Right cardiac atrium (tissue), 5 donors: Measurements from ENCODE around the gene HOXB2. TPM values are rescaled to one million over a fixed set of nuclear protein-coding genes. Genes with fewer than 3 reads are reported as not detected.
"Not testable (repeated sequence)": the region's sequence is repeated elsewhere in the genome, so short reads cannot be mapped to it uniquely, and the experiment has no call there.

ENCODE experiments used
- ATAC-seq, 2 donors: fragments of 200-7000 bp; cut with Tn5 transposase; one replicate each; pipeline versions ENCODE4 v1.8.0 to v1.9.1; 2020; ENCODE audit warnings: moderate library complexity in 2 of 2, mild to moderate bottlenecking in 1 of 2
- DNase-seq, 3 donors: peaks; one replicate each; pipeline ENCODE4 v3.0.0-alpha.2; 2020
- H3K27ac ChIP-seq: one replicate; pipeline ENCODE4 v1.5.1; 2013; ENCODE audit warnings: mild to moderate bottlenecking, low read length, control low read depth, moderate library complexity
- H3K27me3 ChIP-seq: one replicate; pipeline ENCODE4 v1.6.1; 2013; ENCODE audit not compliant: control insufficient read depth, insufficient read depth
- H3K4me1 ChIP-seq: one replicate; pipeline ENCODE4 v1.6.1; 2013; ENCODE audit warnings: low read length; ENCODE audit not compliant: control insufficient read depth, insufficient read depth
- H3K4me3 ChIP-seq: one replicate; pipeline ENCODE4 v1.5.1; 2013; ENCODE audit warnings: low read length, control low read depth
- H3K9me3 ChIP-seq: one replicate; pipeline ENCODE4 v1.6.1; 2013; ENCODE audit warnings: low read length; ENCODE audit not compliant: control insufficient read depth
- WGBS: extraction: QIAGEN DNeasy Blood & Tissue Kit; methylation state at CpG from one replicate; pipeline ENCODE4 v1.1.7; 2013; 5-methylcytosine and 5-hydroxymethylcytosine counted together
- intact Hi-C, 4 donors: fragments of 100-400 bp; cut with DNase I; formaldehyde crosslinking; loops; one replicate each; pipeline versions ENCODE4 v1.11.0 to v1.14.0; 2022 to 2023
- polyA plus RNA-seq: library from polyadenylated mRNA; stranded (reverse); fragments of 200-250 nt; gene quantifications from one replicate; pipeline ENCODE4 v1.2.3, GENCODE V29; 2013
- total RNA-seq, 4 donors: library from RNA; stranded (reverse); fragmentation: NEBNext Ultra II Directional; extraction: Animal tissue kit (Norgen Biotek cat#: 25700); gene quantifications; one replicate each; pipeline ENCODE4 v1.2.1, GENCODE V29; 2021
- donor health status: healthy with polysubstance abuse.
- donor health status: DM: no; HTN: yes; CAD: no.
- donor health status: DM: no; HTN: no; CAD: no.
- donor health status: DM: no; HTN: yes; CAD: no; lungs with severe emphysema.
- donor health status: DM: yes; HTN: yes; CAD: no.

Gene HOXB2
- total and polyA plus RNA-seq, 5 donors = 2.4 to 9.9 (median 5.5) TPM

GRCh38 chr17:48543854-48544348 is 1.0 kb downstream of the HOXB2 start:
- peaks cover 3% of the 10 kb centered on the region for H3K4me1 ChIP-seq
- peak; percentile 10 to 36 for ATAC-seq
- peak overlapping the region; percentile 77 for H3K4me3 ChIP-seq
- H3K9me3 ChIP-seq = no peaks in the 10 kb centered on the region
- intact Hi-C loops = loop anchor here in 1 of 4 donors (5.0 kb wide), 1 partner anchor 33 kb away; the partner anchor contains the start of gene HOXB4
- DNase-seq = peak in 2 of 3 donors; percentile 28 to 68
- H3K27me3 ChIP-seq = no peaks in the 10 kb centered on the region
- peak overlapping the region; percentile 76 for H3K27ac ChIP-seq
- 6% methylated on average over 20 of the region's 20 CpGs for WGBS

DNA sequence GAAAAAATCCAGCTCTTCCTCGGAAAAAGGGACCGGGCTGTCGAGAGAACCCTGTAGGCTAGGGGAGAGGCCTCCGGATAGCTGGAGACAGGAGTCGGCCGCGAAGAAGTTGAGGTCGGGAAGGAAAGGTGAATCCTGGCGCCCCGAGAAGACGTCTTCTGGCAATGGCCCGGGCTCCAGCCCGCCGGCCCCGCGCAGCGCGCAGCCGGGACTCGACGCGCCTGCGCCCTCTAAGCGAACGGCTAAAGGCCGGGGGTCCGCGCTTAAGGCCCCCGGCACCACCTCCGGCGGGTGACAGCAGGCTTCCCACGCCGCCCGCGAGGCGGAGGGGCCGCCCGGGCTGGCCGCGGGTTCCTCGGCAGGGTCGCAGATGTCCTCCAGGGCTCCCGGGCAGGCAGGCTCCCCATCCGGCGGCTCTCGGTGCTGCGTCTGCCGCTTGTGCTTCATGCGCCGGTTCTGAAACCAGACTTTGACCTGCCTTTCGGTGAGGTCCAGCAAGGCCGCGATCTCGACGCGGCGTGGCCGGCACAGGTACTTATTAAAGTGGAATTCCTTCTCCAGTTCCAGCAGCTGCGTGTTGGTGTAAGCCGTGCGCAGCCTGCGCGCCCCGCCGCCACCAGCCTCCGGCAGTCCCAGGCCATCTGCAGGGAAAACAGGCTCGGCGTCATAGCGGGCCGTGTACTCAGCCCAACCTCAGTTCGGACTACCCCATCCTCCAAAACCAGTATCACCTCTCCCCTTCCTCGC is 1.6 kb downstream of the HOXB2 start:
- DNase-seq = peak; percentile 47 to 75 (median 70)
- peak; percentile 17 to 51 for ATAC-seq
- H3K4me3 ChIP-seq = peak overlapping the region; percentile 77
- H3K27me3 ChIP-seq = no peaks in the 10 kb centered on the region
- intact Hi-C loops = loop anchor here in 1 of 4 donors (5.0 kb wide), 1 partner anchor 34 kb away; the partner anchor contains the start of gene HOXB4
- H3K9me3 ChIP-seq = no peaks in the 10 kb centered on the region
- H3K4me1 ChIP-seq = peaks cover 3% of the 10 kb centered on the region
- peak overlapping the region; percentile 76 for H3K27ac ChIP-seq
- under 1% methylated on average over 72 of the region's 72 CpGs for WGBS

DNA sequence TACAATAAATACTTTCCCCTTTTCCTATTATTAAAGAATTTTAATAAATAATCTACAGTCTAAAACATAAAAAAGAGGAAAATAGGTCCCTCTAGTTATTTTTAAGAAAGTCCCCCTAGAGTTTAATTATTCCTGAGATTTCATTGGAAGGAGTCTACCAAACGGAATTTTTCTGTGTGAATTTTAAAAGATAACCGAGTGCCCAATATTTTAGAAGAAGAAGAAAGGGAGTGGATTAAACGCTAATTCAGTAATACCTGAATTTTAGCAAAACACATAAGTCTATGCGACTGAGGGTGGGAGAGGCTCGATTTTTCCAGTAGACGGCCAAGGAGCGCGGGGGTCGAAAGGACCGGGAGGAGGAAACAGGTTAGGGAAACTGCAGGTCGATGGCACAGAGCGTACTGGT is 2.2 kb downstream of the HOXB2 start:
- ATAC-seq (no peak), DNase-seq (no peak)
- H3K4me3 ChIP-seq = peak overlapping the region; percentile 77
- WGBS = 6% methylated on average over 12 of the region's 12 CpGs
- H3K4me1 ChIP-seq = peaks cover 3% of the 10 kb centered on the region
- H3K27ac ChIP-seq = peak overlapping the region; percentile 76
- H3K27me3 ChIP-seq = no peaks in the 10 kb centered on the region
- no peaks in the 10 kb centered on the region for H3K9me3 ChIP-seq
- intact Hi-C loops = loop anchor here in 1 of 4 donors (5.0 kb wide), 1 partner anchor 35 kb away; the partner anchor contains the start of gene HOXB4

DNA sequence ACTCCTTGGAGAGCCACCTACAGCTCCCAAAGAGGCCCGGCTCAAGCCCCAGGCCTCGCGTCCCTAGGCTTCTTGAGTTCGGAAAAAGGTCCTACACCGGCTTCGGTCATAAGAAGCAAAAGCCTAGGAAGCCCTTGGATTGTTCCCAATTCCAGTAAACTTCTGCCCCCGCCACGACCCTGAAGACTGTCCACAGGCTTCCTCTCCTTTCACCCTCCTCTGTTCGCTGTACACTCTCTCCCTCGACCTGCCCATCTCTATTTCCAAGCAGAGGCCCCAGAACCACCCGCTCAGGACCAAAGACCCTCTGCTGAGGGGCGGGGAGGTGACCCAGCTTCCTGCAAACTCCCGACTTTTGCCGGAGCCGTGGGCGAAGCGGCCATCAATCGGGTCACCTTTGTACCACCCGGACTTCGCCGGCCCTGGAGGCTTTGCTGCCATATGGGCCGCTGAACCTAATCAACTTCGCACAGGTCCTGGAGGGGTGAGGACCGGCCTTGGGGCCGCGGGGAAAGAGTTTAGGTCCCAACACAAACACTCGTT is 2.7 kb downstream of the HOXB2 start:
- ATAC-seq (peak; percentile 1 to 4), DNase-seq (peak in 1 of 3 donors; percentile 33)
- H3K9me3 ChIP-seq = no peaks in the 10 kb centered on the region
- H3K27me3 ChIP-seq = no peaks in the 10 kb centered on the region
- WGBS = 13% methylated on average over 27 of the region's 27 CpGs
- H3K4me1 ChIP-seq = peaks cover 3% of the 10 kb centered on the region
- H3K4me3 ChIP-seq = peak overlapping the region; percentile 77
- H3K27ac ChIP-seq = peak overlapping the region; percentile 94
- intact Hi-C loops = loop anchor here in 1 of 4 donors (5.0 kb wide), 1 partner anchor 35 kb away; the partner anchor contains the start of gene HOXB4

DNA sequence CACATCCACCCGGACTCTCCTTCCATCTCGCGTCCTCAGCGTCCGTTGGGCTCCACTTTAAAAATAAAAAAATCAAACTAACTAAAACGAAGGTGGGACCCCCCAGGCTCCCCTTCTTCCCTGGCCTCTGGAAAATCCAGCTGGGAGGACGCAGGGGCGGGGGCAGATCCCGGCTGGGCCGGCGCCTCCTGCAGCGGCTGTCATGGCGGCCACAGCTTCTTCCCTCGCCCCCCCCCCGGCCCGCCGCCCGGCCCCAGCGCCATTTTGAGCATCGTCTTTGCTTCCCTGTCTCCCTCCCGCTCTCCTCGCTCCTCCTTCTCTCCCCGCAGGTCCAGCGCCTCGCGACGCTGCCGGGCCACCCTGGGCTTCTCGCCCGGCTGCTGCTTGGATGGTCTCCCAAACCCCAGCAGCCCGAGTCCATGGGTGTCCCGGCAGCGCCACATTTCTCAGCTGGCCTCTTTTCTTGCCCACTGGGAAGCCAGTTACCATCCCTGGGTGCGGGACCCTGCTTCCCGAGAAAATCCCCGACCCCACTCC is 3.3 kb downstream of the HOXB2 start:
- Histone ChIP-seq H3K4me3 (peak overlapping the region; percentile 77), H3K27ac (peak overlapping the region; percentile 94), H3K9me3 (no peaks in the 10 kb centered on the region), H3K27me3 (no peaks in the 10 kb centered on the region), H3K4me1 (peaks cover 3% of the 10 kb centered on the region)
- intact Hi-C loops = loop anchor here in 1 of 4 donors (5.0 kb wide), 1 partner anchor 36 kb away; the partner anchor contains the start of gene HOXB4
- DNase-seq (peak; percentile 77 to 92 (median 91)), ATAC-seq (peak; percentile 72 to 82)
- 2% methylated on average over 34 of the region's 36 CpGs for WGBS

- H3K4me1 ChIP-seq = peaks cover 3% of the 10 kb centered on the region
- H3K27ac ChIP-seq = peak overlapping the region; percentile 46
- DNase-seq (no peak), ATAC-seq (no peak)
- no peaks in the 10 kb centered on the region for H3K9me3 ChIP-seq
- H3K4me3 ChIP-seq = peak overlapping the region; percentile 77
- intact Hi-C loops = loop anchor here in 1 of 4 donors (5.0 kb wide), 1 partner anchor 36 kb away; the partner anchor contains the start of gene HOXB4
- H3K27me3 ChIP-seq = no peaks in the 10 kb centered on the region
- WGBS = 36% methylated on average over 12 of the region's 12 CpGs
These were observed 3.8 kb downstream of the HOXB2 start for GRCh38 chr17:48541036-48541576.

DNA sequence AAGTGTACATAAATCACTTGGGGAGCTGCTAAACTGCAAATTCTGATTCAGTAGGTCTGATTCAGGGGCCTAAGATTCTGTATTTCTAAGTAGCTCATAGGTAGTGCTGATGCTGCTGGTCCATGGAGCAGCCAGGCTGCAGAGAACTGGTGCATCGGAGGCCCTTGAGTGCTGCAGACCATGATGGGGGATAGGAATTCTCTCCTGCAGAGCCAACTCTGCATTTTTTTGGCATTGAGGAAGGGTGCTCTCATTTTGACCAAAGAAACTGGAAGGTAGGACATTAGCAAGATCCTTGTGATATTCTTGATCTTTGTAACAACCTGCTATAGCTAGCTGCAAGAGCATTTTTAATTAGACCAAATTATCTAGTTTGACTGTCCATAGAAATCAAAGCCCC is 4.7 kb downstream of the HOXB2 start:
- no peak for ATAC-seq
- intact Hi-C loops = loop anchor here in 1 of 4 donors (5.0 kb wide), 1 partner anchor 37 kb away; the partner anchor contains the start of gene HOXB4
- H3K27ac ChIP-seq = no peak overlapping the region
- H3K4me1 ChIP-seq = no peaks in the 10 kb centered on the region
- no peaks in the 10 kb centered on the region for H3K27me3 ChIP-seq
- no peaks in the 10 kb centered on the region for H3K9me3 ChIP-seq
- DNase-seq = no peak
- 93% methylated on average over 1 of the region's 1 CpG for WGBS
- no peak overlapping the region for H3K4me3 ChIP-seq

DNA sequence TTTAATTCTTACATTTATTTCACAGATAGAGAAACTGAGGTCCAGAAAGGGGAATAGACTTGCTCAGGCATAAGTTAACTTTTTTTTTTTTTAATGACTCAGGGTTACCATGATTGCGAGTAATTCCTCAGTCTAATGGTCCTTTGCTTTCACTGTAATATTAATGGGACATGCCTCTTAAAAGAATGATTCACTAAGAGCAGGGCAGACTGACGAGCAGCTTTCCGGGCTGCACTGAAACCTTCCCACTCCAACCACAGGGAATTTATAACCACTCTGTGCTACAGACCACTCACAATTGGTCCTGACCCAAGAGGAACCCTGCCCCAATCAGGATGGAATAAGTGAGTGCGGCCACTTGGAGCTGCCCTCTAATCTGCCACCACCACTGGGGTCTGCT is 5.7 kb downstream of the HOXB2 start:
- ATAC-seq (no peak), DNase-seq (no peak)
- H3K4me3 ChIP-seq = no peak overlapping the region
- H3K9me3 ChIP-seq = no peaks in the 10 kb centered on the region
- intact Hi-C loops = no loop called here
- 87% methylated on average over 4 of the region's 4 CpGs for WGBS
- no peaks in the 10 kb centered on the region for H3K4me1 ChIP-seq
- no peak overlapping the region for H3K27ac ChIP-seq
- peaks cover 2% of the 10 kb centered on the region for H3K27me3 ChIP-seq

GRCh38 chr17:48537316-48537715 is 7.6 kb downstream of the HOXB2 start:
- intact Hi-C loops = no loop called here

GRCh38 chr17:48535793-48536559 is 8.9 kb downstream of the HOXB2 start:
- DNase-seq, intact Hi-C loops, H3K9me3 ChIP-seq, ATAC-seq, H3K27me3 ChIP-seq, H3K4me1 ChIP-seq, H3K27ac ChIP-seq, H3K4me3 ChIP-seq: not testable (repeated sequence)
- WGBS = 91% methylated on average over 9 of the region's 9 CpGs

More at GRCh38 chr17:48537316-48537715, 7.6 kb downstream of the HOXB2 start:
- WGBS = 94% methylated on average over 3 of the region's 3 CpGs
- ATAC-seq (no peak), DNase-seq (no peak)
- no peaks in the 10 kb centered on the region for H3K4me1 ChIP-seq
- H3K27ac ChIP-seq = no peak overlapping the region
- no peaks in the 10 kb centered on the region for H3K9me3 ChIP-seq
- peaks cover 2% of the 10 kb centered on the region for H3K27me3 ChIP-seq
- H3K4me3 ChIP-seq = no peak overlapping the region
